Peyer's patch (tissue), 4 donors: Measurements from ENCODE around the gene ACD.

Experiments
- CTCF ChIP-seq, 6 experiments: fragments of 450-650 bp in 4 of 6; fragments of 200-600 bp in 2 of 6; sonication (generic) in 1 of 6; IDR thresholded peaks; one replicate each; pipeline ENCODE4 v1.5.1; 2017 to 2019; ENCODE audit warnings: antibody characterized with exemption in 6 of 6, mild to moderate bottlenecking in 3 of 6, moderate library complexity in 1 of 6
- POLR2A ChIP-seq, 2 donors: fragments of 450-650 bp; IDR thresholded peaks; one replicate each; pipeline ENCODE4 v1.5.1; 2017; ENCODE audit warnings: antibody characterized with exemption in 2 of 2, mild to moderate bottlenecking in 2 of 2, moderate library complexity in 2 of 2

GRCh38 chr16:67664258-67664657, 4.2 kb upstream of the ACD start:
- no peak for TF ChIP-seq POLR2A (IDR thresholded peaks at IDR 0.05)
- no peak for TF ChIP-seq CTCF (IDR thresholded peaks at IDR 0.05)
